RKO (cell line): ENCODE measurements around the gene PACS2.
"Not testable (repeated sequence)": the region's sequence is repeated elsewhere in the genome, so short reads cannot be mapped to it uniquely, and the experiment has no call there.

Source experiments
- DNase-seq: peaks from one replicate; pipeline ENCODE4 v3.0.0-alpha.2; 2016; ENCODE audit warnings: low spot score

Gene PACS2

DNA sequence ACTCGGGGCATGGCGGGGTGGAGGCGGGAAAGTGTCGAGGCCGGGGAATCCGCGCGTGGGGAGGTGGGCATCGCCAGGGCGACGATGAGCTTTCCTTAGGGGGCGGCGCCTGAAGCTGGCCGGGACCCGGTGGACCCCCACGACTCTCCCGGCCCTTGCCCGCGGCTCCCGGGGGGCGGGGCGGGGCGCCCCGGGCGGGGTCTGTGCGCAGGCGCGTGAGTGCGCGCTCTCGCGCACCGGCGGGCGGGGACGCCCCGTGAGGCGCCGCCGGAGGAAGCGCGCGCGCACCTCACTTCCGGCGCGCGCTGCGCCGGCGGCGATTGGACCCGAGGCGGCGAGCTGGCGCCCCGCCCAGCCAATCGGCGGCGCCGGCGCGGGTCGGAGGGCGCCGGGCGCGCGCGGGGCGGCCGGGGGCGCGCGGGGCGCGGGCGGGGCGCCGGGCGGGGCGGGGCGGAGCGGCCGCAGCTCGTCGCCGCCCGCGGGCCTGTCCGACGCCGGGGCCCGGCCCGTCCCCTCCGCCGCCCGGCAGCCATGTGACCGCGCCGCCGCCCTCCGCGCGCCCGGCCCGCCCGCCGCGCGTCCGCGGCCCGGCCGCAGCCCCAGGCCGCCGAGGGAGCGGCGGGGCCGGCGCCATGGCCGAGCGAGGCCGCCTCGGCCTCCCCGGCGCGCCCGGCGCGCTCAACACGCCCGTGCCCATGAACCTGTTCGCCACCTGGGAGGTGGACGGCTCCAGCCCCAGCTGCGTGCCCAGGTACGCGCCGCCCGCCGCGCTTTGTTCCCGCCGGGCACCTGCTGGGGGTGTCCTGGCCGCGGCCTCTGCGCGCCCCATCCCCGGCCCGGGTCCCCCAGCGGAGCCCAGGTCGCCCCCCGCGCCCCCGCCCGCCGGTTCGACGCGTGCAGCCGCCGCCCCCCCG is at the start of gene PACS2:
Gene PACS2, plus strand, starts transcription at position 462 of the 914 bp plus-strand sequence. Its CDS starts 171 bp downstream, at position 633.
- peak; percentile 84 for DNase-seq

DNA sequence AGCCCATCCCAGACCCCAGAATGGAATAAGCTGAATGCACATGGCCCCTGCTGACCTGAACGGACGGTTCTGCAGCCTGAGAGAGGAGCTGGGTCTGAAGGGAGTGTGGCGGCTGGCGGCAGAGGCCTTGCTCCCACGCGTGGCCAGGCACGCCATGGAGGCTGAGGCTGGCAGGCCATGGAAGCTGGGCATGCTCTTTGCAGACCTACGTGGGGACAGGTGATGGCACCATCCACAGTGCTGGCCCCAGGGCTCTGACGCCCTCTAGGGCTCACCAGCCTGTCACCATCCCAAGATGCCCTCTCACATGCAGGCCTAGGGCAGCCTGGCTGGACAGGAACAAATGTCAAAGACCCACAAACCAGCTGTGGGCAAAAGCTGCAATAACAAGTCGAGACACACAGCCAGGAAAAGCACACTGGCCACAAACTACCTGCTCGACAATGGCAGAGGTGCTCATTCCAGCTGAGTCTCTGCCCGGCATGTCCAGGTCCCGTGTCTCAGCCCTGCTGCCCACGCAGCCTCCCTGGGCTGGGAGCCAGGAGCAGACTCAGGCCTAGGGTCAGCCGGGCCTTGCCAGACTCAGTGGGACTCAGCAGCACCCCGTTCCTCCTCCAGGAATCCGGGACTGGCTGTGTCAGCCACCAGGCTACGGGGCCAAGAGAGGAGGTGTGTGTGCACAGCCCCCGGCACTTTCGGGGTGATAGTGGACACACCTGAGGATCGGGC is 46.6 kb upstream of the PACS2 start:
- no peak for DNase-seq

DNA sequence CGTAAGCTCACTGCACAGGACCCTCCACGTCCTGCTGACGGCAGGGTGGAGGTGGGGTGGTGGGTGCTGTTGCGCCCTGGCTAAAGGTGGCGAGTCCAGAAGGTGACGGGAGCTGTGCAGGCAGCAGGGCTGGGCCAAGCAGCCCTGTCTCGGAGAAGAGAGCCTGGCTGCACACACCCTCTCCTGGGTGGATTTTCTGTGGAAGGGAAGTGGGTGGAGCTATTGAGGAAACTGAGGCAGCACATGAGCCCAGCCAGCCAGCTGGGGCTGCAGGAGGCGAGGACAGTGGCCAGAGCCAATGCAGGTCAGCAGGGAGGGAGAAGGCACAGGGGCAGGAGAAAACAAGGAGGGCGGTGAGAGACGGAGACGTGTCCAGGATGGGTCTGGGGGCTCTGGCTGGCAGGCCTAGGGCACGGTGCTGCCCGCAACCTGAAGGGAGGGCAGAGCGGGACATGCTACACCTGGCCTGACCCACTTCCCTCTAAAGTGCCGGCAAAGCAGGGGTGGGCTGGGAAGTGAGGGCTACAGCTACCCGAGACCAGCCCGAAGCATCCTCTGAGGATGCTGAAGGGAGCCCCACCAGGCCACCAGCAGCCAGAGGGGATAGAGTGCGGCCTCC is 45.7 kb upstream of the PACS2 start:
- no peak for DNase-seq

GRCh38 chr14:105269405-105269804 is 45.1 kb upstream of the PACS2 start:
- no peak for DNase-seq

- no peak for DNase-seq
Observed at GRCh38 chr14:105271224-105271890, 43.2 kb upstream of the PACS2 start.

DNA sequence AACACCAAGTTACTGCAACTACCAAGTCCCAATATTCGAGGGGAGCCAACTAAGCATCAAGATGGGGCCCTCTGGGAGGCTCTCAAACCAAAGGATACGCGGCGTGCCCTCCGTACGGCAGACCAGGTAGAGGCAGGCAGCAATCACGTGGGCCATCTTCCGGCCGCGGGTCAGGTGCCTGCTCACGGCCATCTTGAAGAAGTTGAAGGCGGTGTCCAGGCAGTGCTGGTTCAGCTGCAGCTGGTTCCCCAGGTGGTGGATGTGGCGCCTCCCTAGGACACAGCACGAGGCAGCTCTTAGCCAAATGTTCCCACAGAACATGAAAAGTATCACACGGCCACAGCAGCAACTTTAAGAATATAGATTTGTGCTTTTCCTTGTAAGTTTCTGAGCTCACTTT is 41.9 kb upstream of the PACS2 start:
- no peak for DNase-seq

DNA sequence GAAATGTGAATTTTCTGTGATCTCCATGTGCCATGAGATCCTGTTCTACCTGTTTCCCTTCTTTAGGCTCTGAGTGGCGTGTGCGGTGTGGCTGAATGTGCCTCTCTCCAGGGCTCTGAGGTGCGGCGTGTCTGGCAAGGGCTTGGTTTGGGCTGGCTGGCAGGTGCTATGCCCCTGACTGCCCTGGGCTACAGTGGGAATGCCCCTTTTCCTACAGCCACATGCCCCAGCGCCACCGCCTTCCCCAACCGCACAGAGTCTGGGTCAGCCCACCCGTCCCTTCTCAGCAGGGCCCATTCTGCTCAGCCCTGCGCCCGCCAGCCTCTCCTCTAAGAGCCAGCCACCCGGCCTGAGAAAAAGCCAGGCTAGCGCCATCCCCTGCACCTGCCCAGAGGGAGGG is 41.5 kb upstream of the PACS2 start:
- no peak for DNase-seq

- no peak for DNase-seq
Observed at GRCh38 chr14:105274637-105275036, 39.9 kb upstream of the PACS2 start.

DNA sequence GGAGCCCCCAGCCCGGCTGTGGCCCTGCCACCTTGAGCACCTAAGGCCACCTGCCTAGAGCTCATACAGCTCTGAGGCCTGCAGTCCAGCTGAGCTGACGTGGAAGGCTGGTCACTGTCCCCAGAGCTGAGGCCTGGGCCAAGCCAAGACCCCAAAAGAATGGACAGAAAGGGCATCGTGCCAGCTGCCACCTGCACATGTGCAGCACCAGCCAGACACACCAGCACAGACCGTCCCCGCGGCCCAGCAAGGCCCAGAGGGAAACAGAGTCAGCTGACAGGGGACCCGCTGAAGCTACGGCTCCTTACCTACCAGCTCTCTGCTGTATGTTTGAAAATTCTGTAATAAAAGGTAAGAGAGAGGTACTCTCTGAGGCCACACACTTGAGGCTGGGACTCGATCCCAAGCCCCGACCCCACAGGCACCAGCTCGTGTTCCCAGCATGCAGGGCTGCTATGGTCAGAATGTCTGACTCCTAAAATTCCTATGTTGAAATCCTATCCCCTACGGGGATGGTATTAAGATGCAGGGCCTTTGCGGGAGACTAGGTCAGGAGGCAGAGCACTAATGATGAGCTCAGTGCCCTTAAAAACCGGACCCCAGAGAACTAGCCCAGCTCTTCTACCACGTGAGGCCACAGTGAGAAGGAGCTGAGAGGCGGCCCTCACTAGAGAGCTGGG is 39.1 kb upstream of the PACS2 start:
- no peak for DNase-seq

GRCh38 chr14:105277448-105277847 is 37.1 kb upstream of the PACS2 start:
- DNase-seq, result not testable (repeated sequence)

- no peak for DNase-seq
Observed at GRCh38 chr14:105279642-105280361, 34.7 kb upstream of the PACS2 start.

- DNase-seq, result no peak
Observed at GRCh38 chr14:105280525-105280924, 34.0 kb upstream of the PACS2 start.

- peak; percentile 64 for DNase-seq
Observed at GRCh38 chr14:105281371-105282097, 33.0 kb upstream of the PACS2 start.

- DNase-seq, result no peak
Observed at GRCh38 chr14:105282098-105282725, 32.3 kb upstream of the PACS2 start.

DNA sequence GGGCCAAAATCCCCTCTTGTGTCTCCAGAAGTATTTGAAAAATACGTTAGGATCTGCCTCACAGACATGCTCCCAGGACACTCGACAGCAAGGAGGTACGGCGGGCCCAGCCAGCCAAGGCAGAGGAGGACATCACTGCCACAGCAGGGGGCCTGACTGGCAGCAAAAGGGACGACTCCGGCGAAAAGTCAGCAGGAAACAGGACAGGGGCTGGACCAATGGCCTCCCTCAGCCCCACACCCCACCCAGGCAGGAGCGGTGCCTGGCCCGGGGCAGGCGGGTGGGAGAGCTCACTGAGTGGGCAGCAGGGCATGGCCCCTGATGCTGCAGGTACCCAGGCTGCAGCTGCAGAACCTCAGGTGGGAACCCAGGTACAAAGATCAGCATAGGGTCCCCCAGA is 31.5 kb upstream of the PACS2 start:
- DNase-seq, result no peak

DNA sequence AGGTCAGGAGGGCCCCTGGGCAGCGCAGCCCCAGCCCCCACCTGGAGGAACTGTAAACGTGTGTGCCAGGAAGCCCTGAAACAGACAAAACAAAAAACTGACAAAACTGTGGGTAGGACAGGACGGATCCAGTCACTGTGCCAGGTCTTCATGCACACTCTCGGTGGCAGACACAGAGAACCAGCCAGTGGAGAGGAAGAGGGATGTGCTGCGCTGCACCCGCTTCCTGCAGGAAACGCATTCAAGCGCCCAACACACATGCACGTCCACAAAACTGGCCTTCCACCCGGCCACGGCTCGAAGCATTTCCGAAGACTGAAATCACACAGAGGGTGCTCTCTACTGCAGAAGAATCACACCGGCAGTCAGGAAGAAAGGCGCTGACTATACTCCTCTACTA is 30.6 kb upstream of the PACS2 start:
- DNase-seq, result no peak

- DNase-seq, result no peak
Observed at GRCh38 chr14:105285174-105285573, 29.4 kb upstream of the PACS2 start.

- DNase-seq, result no peak
Observed at GRCh38 chr14:105286759-105287144, 27.8 kb upstream of the PACS2 start.

GRCh38 chr14:105287249-105288102 is 27.1 kb upstream of the PACS2 start:
- no peak for DNase-seq
